HEK293T (cell line): ENCODE measurements around the gene L2HGDH.

Experiments used
- FOXM1 ChIP-seq: fragments of 450-650 bp; IDR thresholded peaks from 2 replicates; pipeline ENCODE4 v1.6.1; 2017; ENCODE audit warnings: mild to moderate bottlenecking, borderline replicate concordance
- TARDBP ChIP-seq: fragments of 450-650 bp; IDR thresholded peaks from 2 replicates; pipeline ENCODE4 v1.6.1; 2016

DNA sequence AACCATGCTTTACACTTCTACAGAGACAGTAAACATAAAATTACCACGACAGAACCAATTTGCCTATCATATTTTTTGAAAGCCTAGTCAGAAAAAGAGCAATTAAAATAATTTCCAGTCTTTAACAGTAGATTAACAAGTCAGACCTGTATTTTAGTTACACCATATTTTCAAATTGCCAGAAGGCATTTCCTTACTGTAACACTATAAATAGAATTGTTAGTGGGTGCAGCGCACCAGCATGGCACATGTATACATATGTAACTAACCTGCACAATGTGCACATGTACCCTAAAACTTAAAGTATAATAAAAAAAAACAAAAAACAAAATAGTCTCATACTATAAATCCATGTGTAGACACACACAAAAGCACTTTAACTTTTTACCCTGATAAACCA, 96.6 kb downstream of the L2HGDH start:
- TF ChIP-seq TARDBP (no peak), FOXM1 (no peak)
